ENCODE results near the gene FOXD4L1.
"Not testable (repeated sequence)": the region's sequence is repeated elsewhere in the genome, so short reads cannot be mapped to it uniquely, and the experiment has no call there.

DNA sequence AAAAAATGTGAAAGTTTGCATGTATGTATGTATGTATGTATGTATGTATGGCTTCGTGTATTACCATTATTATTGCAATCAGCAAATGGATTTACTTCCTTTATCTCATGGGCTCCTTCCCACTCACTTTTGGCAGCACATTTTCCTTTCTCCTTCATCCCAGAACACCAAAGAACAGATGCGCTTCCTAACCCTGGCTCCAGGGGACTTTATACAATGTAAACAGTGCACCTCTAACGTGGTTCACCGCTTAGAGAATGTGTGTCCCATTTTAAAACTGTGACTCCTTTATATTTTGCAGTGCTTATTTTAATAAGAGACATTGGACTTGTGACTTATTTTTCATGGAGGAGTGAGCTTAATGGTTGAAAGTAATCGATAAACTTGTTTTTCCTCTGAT lies 29.7 kb downstream of the FOXD4L1 start:
- TF ChIP-seq, protein P1, sequence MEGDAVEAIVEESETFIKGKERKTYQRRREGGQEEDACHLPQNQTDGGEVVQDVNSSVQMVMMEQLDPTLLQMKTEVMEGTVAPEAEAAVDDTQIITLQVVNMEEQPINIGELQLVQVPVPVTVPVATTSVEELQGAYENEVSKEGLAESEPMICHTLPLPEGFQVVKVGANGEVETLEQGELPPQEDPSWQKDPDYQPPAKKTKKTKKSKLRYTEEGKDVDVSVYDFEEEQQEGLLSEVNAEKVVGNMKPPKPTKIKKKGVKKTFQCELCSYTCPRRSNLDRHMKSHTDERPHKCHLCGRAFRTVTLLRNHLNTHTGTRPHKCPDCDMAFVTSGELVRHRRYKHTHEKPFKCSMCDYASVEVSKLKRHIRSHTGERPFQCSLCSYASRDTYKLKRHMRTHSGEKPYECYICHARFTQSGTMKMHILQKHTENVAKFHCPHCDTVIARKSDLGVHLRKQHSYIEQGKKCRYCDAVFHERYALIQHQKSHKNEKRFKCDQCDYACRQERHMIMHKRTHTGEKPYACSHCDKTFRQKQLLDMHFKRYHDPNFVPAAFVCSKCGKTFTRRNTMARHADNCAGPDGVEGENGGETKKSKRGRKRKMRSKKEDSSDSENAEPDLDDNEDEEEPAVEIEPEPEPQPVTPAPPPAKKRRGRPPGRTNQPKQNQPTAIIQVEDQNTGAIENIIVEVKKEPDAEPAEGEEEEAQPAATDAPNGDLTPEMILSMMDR (IDR thresholded peaks at IDR 0.05), result not testable (repeated sequence)
- not testable (repeated sequence) for TF ChIP-seq POLR2A (IDR thresholded peaks at IDR 0.05; ENCODE audit: low read depth); POLR2AphosphoS5 (IDR thresholded peaks at IDR 0.05); EP300 (IDR thresholded peaks at IDR 0.05)

Measured in esophagus muscularis mucosa (tissue), 4 donors.